Right hindlimb (tissue), 1 donor: ENCODE results near the gene ZNRF1.
"Not testable (repeated sequence)": the region's sequence is repeated elsewhere in the genome, so short reads cannot be mapped to it uniquely, and the experiment has no call there.

Experiments
- DNase-seq: peaks from one replicate; pipeline ENCODE4 v3.0.0-alpha.2; 2018

Gene ZNRF1

DNA sequence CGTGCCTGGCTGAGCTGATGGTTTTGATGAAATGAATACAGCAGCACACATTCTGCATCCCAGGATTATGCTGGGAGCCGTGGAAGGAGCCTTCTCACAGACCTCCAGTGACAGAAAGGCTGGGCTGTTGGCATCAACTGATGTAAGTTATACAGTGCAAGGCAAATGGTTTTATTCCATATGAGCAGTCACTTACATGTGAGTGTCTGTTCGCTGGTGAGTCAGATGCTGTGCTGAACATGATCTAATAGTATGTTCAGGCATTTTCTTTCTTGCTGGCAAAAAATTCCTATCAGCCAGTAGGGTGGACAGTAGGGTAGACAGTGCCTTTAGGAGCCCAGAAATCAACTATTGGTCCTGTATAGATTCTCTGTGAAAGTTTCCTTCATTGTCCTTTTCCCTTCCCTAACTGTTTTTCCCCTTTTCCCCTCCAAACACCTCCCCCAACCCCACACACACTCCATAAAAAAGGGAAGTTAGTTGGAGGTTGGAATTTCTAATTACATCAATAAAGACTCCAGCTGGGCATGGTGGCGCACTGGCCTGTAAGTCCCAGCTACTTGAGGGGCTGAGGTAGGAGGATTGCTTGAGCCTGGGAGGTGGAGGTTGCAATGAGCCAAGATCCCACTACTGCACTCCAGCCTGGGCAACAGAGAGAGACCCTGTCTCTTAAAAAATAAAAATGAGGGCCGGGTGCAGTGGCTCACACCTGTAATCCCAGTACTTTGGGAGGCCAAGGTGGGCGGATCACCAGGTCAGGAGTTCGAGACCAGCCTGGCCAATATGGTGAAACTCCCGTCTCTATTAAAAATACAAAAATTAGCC, 81.6 kb downstream of the ZNRF1 start:
- no peak for DNase-seq

DNA sequence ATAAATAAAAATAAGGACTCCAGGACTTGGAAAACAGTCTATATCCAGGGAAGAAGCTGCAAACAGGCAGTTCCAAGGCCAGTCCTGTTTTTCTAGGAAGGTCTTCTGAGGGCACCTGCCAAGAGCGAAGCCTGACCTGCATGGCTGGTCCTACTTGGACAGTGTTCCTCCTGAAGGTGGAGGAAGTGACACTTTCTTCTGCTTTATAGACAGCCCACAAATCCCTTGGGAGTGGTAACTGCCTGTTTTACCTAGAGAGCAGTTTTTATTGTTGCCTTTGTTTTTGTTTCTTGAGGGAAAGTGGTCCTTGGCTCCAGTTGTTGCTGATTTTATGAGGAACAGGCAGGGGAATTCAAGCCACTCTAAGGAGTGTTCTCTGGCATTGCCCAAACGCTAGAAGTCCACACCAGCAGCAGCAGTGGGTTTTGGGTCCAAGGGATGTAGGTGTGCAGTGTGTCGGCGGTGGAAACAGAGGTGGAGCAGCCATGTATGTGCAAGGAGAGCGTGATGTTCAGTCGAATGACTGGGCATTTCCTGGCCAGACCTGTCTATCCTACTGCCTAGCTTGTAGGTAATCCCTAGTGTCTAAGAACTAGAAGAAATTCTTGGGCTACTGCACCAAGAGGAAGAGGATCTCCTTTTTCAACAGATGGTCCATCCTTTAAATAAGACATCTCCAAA, 82.5 kb downstream of the ZNRF1 start:
- DNase-seq: no peak

GRCh38 chr16:75083813-75084212, 85.0 kb downstream of the ZNRF1 start:
- DNase-seq: no peak

DNA sequence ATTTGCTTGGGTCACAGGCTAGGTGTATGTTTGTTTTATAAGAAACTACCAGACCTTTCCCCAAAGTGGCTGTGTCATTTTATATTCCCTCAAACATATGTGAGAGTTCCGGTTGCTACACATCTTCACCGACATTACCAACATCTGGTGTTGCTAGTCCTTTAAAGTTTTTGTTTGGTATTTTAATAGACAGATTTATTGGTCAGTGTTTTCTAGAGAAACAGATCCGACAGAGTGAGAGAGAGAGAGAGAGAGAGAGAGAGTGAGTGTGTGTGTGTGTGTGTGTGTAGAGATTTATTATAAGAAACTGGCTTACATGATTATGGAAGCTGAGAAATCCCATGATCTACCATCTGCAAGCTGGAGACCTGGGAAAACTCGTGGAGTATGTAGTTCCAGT, 86.7 kb downstream of the ZNRF1 start:
- DNase-seq: no peak

DNA sequence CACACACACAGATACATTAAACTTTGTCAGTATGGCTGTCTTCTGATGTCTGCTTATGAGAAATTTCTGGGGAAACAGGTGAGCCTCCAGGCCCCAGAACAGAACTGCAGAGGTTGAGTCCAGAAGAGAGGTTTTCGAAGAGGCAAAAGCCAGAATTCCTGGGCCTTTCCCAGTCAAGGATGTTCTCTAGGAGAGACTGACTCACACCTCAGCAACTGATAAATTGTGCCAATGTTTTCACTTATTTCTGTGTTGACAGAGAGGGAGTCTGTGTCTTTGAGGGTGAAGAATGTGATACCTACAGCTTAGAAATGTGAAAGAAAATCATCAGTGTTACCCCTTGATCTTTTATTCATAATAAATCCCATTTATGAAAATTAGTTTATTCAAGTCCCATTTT, 87.5 kb downstream of the ZNRF1 start:
- DNase-seq: no peak

DNA sequence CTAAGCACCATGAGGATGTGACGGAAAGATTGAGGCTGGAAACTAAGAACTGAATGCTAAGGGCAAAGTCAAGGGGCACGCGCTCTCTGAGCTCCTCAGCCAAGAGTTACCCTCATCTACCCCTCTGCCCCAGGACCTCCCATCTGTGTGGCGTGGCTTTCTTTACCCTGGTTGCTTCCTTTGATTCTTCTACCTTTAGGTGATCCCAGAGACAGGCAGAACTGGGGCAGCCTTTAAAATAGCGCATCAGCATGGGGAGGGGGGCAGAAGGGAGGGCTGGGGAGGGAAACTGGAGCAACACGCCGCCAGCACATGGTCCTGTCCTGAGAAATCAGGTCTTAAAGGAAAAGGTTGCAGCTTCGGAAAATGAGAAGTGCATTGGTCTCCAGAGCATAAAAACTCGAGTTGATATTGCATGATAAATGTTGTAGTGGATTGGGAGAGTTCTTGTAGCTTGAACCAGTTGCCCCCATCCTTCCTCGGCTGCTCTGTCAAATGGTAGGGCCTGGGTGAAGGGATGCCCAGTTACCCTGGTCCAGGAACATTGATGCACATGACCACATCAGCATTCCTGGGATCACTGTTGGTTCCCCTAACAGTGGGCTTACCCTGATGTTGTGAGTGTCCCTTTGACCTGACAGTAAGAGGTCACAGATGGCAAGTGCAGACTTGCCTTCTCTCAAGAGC, 88.0 kb downstream of the ZNRF1 start:
- no peak for DNase-seq

GRCh38 chr16:75087375-75087979, 88.7 kb downstream of the ZNRF1 start:
- DNase-seq: peak; percentile 63

GRCh38 chr16:75088216-75088615, 89.4 kb downstream of the ZNRF1 start:
- DNase-seq: no peak

GRCh38 chr16:75088934-75089333, 90.1 kb downstream of the ZNRF1 start:
- DNase-seq: no peak

- no peak for DNase-seq
Measured at GRCh38 chr16:75089486-75090202, 90.8 kb downstream of the ZNRF1 start.

GRCh38 chr16:75090899-75091298, 92.1 kb downstream of the ZNRF1 start:
- not testable (repeated sequence) for DNase-seq

GRCh38 chr16:75091619-75092018, 92.8 kb downstream of the ZNRF1 start:
- DNase-seq: not testable (repeated sequence)

- no peak for DNase-seq
Measured at GRCh38 chr16:75092777-75093176, 94.0 kb downstream of the ZNRF1 start.

- DNase-seq: no peak
Measured at GRCh38 chr16:75093598-75094540, 95.0 kb downstream of the ZNRF1 start.

DNA sequence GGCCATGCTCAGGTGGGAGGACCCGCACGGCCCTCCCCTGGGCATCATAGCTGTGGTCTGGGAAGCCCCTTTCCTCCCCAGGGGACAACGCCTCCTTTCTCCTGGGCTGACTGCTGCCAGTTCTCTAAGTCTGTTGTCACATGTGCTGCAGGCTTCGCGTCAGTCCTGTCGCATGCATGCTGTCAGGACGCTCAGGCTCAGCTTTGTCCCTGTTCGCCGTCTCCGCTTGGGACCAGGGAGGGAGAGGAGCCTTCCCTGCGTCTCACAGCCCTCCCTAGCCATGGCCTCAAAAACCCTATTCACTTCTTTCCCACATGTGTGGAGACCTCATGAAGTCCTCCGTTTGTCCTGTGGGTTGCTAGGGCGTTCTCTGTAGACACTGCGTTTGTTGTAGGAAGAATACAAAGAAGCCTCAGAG, 96.4 kb downstream of the ZNRF1 start:
- DNase-seq: no peak

DNA sequence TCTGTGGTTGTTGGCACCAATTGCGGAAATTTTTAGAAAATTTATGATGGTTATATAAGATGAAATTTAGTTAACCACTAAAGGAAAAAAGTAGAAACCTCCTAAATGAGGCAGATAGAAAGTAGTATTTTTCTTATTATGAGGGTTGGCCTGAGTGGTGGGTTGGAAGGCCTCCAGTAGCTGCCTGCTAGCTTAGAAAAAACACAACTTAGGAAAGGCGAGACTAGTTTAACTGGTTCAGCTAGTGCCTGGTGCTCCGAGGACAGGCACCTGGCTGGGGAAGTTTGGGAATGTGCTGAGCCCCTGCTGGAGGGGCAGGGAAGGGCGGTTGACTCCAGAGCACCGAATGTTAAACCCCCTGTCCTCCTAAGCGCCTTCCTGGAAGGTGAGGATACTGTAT, 97.8 kb downstream of the ZNRF1 start:
- peak; percentile 71 for DNase-seq

GRCh38 chr16:75097191-75097761, 98.5 kb downstream of the ZNRF1 start:
- DNase-seq: no peak

- DNase-seq: no peak
Measured at GRCh38 chr16:75097941-75098901, 99.4 kb downstream of the ZNRF1 start.

DNA sequence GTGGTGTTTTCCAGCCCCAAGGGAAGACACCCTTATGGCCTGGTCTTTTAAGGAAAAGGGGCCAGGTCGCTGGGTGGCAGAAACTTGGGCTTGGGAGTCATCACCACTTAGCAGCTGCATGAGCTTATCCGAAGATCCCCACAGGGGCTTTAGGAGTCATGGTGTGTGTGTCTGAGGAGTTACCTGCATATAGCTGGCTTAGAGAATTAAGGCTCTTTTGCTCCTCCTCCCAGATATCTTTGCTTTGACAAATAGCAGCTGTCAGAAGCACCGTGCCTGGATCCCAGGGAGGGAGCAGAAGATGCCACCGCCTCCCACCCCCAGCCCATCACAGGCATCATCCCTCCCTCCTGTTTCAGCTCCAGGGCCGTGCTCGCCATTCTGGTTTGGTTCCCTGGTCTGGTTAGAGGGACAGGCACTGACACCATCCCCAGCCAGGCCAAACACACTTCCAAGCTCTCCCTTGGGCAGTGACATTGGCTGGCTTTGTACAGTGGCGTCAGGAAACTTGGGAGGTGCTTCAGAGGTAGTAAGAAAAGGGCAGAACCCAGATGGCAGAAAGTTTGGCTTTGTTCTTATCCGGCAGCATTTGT, 100.3 kb downstream of the ZNRF1 start:
- no peak for DNase-seq
